ENCODE results near the gene ZMIZ1. TPM values are rescaled to one million over a fixed set of nuclear protein-coding genes. Genes with fewer than 3 reads are reported as not detected.

ZMIZ1 gene
- total and polyA plus RNA-seq, 7 experiments from 2014 or later: 1.8 to 57.2 (median 14.2) TPM

GRCh38 chr10:79242620-79243152 is 173.9 kb downstream of the ZMIZ1 start:
- no peaks in the 10 kb centered on the region for H3K27me3 Mint-ChIP-seq

GRCh38 chr10:79243181-79244067 is 174.7 kb downstream of the ZMIZ1 start:
- peaks cover 0 to 3% (median 0%) of the 10 kb centered on the region in 5 donors for H3K36me3 Mint-ChIP-seq
- H3K9me3 Mint-ChIP-seq: no peaks in the 10 kb centered on the region
- H3K27me3 Mint-ChIP-seq: no peaks in the 10 kb centered on the region
- peak overlapping the region; percentile 51 for H3K4me3 ChIP-seq (ENCODE audit: low read length)
- H3K4me3 Mint-ChIP-seq: peak overlapping the region; percentile 74 to 89 (median 82)
- no peak overlapping the region for H3K27ac ChIP-seq (ENCODE audit: low read depth, low read length)
- intact Hi-C loops (cut with micrococcal nuclease): loop anchor here (1.0 to 5.0 kb wide), 13 partner anchors 43 to 1215 kb away; partner anchors contain the start of genes POLR3A (in 1 of the 2), PPIF (in 1 of the 2), RPS24 (in 1 of the 2) and ZCCHC24 (in 1 of the 2)
- H3K9me3 ChIP-seq (ENCODE audit: control insufficient read depth in 2 of 3, low read length in 3 of 3): no peaks in the 10 kb centered on the region
- H3K27me3 ChIP-seq (ENCODE audit: control insufficient read depth in 2 of 2, insufficient read depth in 2 of 2, low read length in 2 of 2): no peaks in the 10 kb centered on the region
- ChIA-PET CTCF (interaction anchor here (0.6 kb wide), 1 partner anchor 77 kb away, joined by 3 read pairs; no protein-coding TSS in a partner anchor), POLR2A (no interaction called here)
- peaks cover 42 to 60% (median 48%) of the 10 kb centered on the region in 7 donors for H3K4me1 Mint-ChIP-seq
- ATAC-seq (peak; percentile 65), DNase-seq (peak; percentile 23 to 77 (median 52))
- H3K4me1 ChIP-seq (ENCODE audit: control insufficient read depth in 2 of 2, insufficient read depth in 2 of 2, low read length in 2 of 2): peaks cover 27 to 45% of the 10 kb centered on the region in 2 donors
- H3K36me3 ChIP-seq (ENCODE audit: control insufficient read depth in 2 of 3, insufficient read depth in 3 of 3, low read length in 3 of 3): no peaks in the 10 kb centered on the region
- peak overlapping the region in 8 of 9 donors; percentile 59 to 94 (median 76) for H3K27ac Mint-ChIP-seq

More at GRCh38 chr10:79242620-79243152, 173.9 kb downstream of the ZMIZ1 start:
- H3K9me3 ChIP-seq (ENCODE audit: control insufficient read depth in 2 of 3, low read length in 3 of 3): no peaks in the 10 kb centered on the region
- ChIA-PET CTCF (interaction anchor here (0.6 kb wide), 1 partner anchor 105 kb away, joined by 3 read pairs; the partner anchor contains the start of gene PPIF), POLR2A (no interaction called here)
- Mint-ChIP-seq H3K4me1 (peaks cover 39 to 58% (median 41%) of the 10 kb centered on the region in 7 donors), H3K36me3 (peaks cover 0 to 3% (median 0%) of the 10 kb centered on the region in 5 donors), H3K4me3 (peak overlapping the region; percentile 43 to 87 (median 77)), H3K27ac (peak overlapping the region in 1 of 9 donors; percentile 80), H3K9me3 (no peaks in the 10 kb centered on the region)
- peak; percentile 39 for ATAC-seq
- no peak overlapping the region for H3K27ac ChIP-seq (ENCODE audit: low read depth, low read length)
- intact Hi-C loops (cut with micrococcal nuclease): loop anchor here (1.0 to 5.0 kb wide), 11 partner anchors 44 to 1214 kb away; partner anchors contain the start of genes ZCCHC24 (in 2 of the 2), POLR3A (in 1 of the 2) and ZMIZ1 (in 1 of the 2)
- H3K27me3 ChIP-seq (ENCODE audit: control insufficient read depth in 2 of 2, insufficient read depth in 2 of 2, low read length in 2 of 2): no peaks in the 10 kb centered on the region
- H3K4me3 ChIP-seq (ENCODE audit: low read length): peak overlapping the region; percentile 37
- DNase-seq: peak; percentile 6 to 71 (median 35)
- peaks cover 27 to 38% of the 10 kb centered on the region in 2 donors for H3K4me1 ChIP-seq (ENCODE audit: control insufficient read depth in 2 of 2, insufficient read depth in 2 of 2, low read length in 2 of 2)
- no peaks in the 10 kb centered on the region for H3K36me3 ChIP-seq (ENCODE audit: control insufficient read depth in 2 of 3, insufficient read depth in 3 of 3, low read length in 3 of 3)

GRCh38 chr10:79244068-79244442 is 175.3 kb downstream of the ZMIZ1 start:
- H3K27me3 ChIP-seq (ENCODE audit: control insufficient read depth in 2 of 2, insufficient read depth in 2 of 2, low read length in 2 of 2): no peaks in the 10 kb centered on the region
- peak overlapping the region; percentile 51 for H3K4me3 ChIP-seq (ENCODE audit: low read length)
- Mint-ChIP-seq H3K27ac (peak overlapping the region; percentile 57 to 94 (median 75)), H3K4me3 (peak overlapping the region; percentile 68 to 89 (median 82)), H3K4me1 (peaks cover 42 to 66% (median 49%) of the 10 kb centered on the region in 7 donors), H3K9me3 (no peaks in the 10 kb centered on the region), H3K27me3 (no peaks in the 10 kb centered on the region), H3K36me3 (peaks cover 0 to 3% (median 0%) of the 10 kb centered on the region in 5 donors)
- ChIA-PET POLR2A (no interaction called here), CTCF (no interaction called here)
- no peak overlapping the region for H3K27ac ChIP-seq (ENCODE audit: low read depth, low read length)
- ATAC-seq (no peak), DNase-seq (no peak)
- intact Hi-C loops (cut with micrococcal nuclease): loop anchor here (1.0 to 5.0 kb wide), 7 partner anchors 79 to 1211 kb away; partner anchors contain the start of genes PPIF (in 1 of the 2), RPS24 (in 1 of the 2) and ZCCHC24 (in 1 of the 2)
- H3K9me3 ChIP-seq (ENCODE audit: control insufficient read depth in 2 of 3, low read length in 3 of 3): no peaks in the 10 kb centered on the region
- H3K36me3 ChIP-seq (ENCODE audit: control insufficient read depth in 2 of 3, insufficient read depth in 3 of 3, low read length in 3 of 3): no peaks in the 10 kb centered on the region
- peaks cover 27 to 51% of the 10 kb centered on the region in 2 donors for H3K4me1 ChIP-seq (ENCODE audit: control insufficient read depth in 2 of 2, insufficient read depth in 2 of 2, low read length in 2 of 2)

- peak overlapping the region; percentile 57 to 94 (median 75) for H3K27ac Mint-ChIP-seq
- H3K36me3 Mint-ChIP-seq: peaks cover 0 to 3% (median 0%) of the 10 kb centered on the region in 5 donors
- H3K27me3 Mint-ChIP-seq: no peaks in the 10 kb centered on the region
- intact Hi-C loops (cut with micrococcal nuclease): loop anchor here (1.0 to 5.0 kb wide), 7 partner anchors 78 to 1212 kb away; partner anchors contain the start of genes PPIF (in 1 of the 2), RPS24 (in 1 of the 2) and ZCCHC24 (in 1 of the 2)
- Histone ChIP-seq H3K27ac (ENCODE audit: low read depth, low read length) (no peak overlapping the region), H3K4me3 (ENCODE audit: low read length) (peak overlapping the region; percentile 51), H3K9me3 (ENCODE audit: control insufficient read depth in 2 of 3, low read length in 3 of 3) (no peaks in the 10 kb centered on the region), H3K4me1 (ENCODE audit: control insufficient read depth in 2 of 2, insufficient read depth in 2 of 2, low read length in 2 of 2) (peaks cover 27 to 60% of the 10 kb centered on the region in 2 donors), H3K36me3 (ENCODE audit: control insufficient read depth in 2 of 3, insufficient read depth in 3 of 3, low read length in 3 of 3) (no peaks in the 10 kb centered on the region), H3K27me3 (ENCODE audit: control insufficient read depth in 2 of 2, insufficient read depth in 2 of 2, low read length in 2 of 2) (no peaks in the 10 kb centered on the region)
- peak overlapping the region; percentile 68 to 89 (median 82) for H3K4me3 Mint-ChIP-seq
- H3K9me3 Mint-ChIP-seq: no peaks in the 10 kb centered on the region
- DNase-seq (peak in 5 of 9 donors; percentile 15 to 36 (median 27)), ATAC-seq (peak; percentile 30)
- peaks cover 47 to 72% (median 52%) of the 10 kb centered on the region in 7 donors for H3K4me1 Mint-ChIP-seq
- ChIA-PET POLR2A (interaction anchor here (1.0 kb wide), 1 partner anchor 87 kb away, joined by 3 read pairs; no protein-coding TSS in a partner anchor), CTCF (no interaction called here)
Observed at GRCh38 chr10:79244841-79245504, 176.2 kb downstream of the ZMIZ1 start.

GRCh38 chr10:79245539-79246208 is 176.9 kb downstream of the ZMIZ1 start:
- Mint-ChIP-seq H3K4me3 (peak overlapping the region in 7 of 10 donors; percentile 18 to 89 (median 81)), H3K27ac (peak overlapping the region in 5 of 9 donors; percentile 57 to 94 (median 76)), H3K4me1 (peaks cover 45 to 74% (median 53%) of the 10 kb centered on the region in 7 donors), H3K9me3 (no peaks in the 10 kb centered on the region), H3K27me3 (no peaks in the 10 kb centered on the region), H3K36me3 (peaks cover 0 to 3% (median 0%) of the 10 kb centered on the region in 5 donors)
- no peaks in the 10 kb centered on the region for H3K27me3 ChIP-seq (ENCODE audit: control insufficient read depth in 2 of 2, insufficient read depth in 2 of 2, low read length in 2 of 2)
- POLR2A ChIA-PET: interaction anchor here (1.0 kb wide), 1 partner anchor 86 kb away, joined by 3 read pairs; no protein-coding TSS in a partner anchor
- intact Hi-C loops (cut with micrococcal nuclease): loop anchor here in 1 of 2 donors (2.0 kb wide), 2 partner anchors 77 to 1213 kb away; partner anchors contain the start of gene RPS24
- peaks cover 27 to 67% of the 10 kb centered on the region in 2 donors for H3K4me1 ChIP-seq (ENCODE audit: control insufficient read depth in 2 of 2, insufficient read depth in 2 of 2, low read length in 2 of 2)
- H3K36me3 ChIP-seq (ENCODE audit: control insufficient read depth in 2 of 3, insufficient read depth in 3 of 3, low read length in 3 of 3): no peaks in the 10 kb centered on the region
- CTCF ChIA-PET: no interaction called here
- H3K4me3 ChIP-seq (ENCODE audit: low read length): peak overlapping the region; percentile 51
- H3K27ac ChIP-seq (ENCODE audit: low read depth, low read length): no peak overlapping the region
- DNase-seq (no peak), ATAC-seq (no peak)
- no peaks in the 10 kb centered on the region for H3K9me3 ChIP-seq (ENCODE audit: control insufficient read depth in 2 of 3, low read length in 3 of 3)
